Measurements from ENCODE around the gene RNH1. TPM values are rescaled to one million over a fixed set of nuclear protein-coding genes. Genes with fewer than 3 reads are reported as not detected.

RNH1 gene
- total RNA-seq, 1 experiment from 2014 or later, result 77.4 TPM

DNA sequence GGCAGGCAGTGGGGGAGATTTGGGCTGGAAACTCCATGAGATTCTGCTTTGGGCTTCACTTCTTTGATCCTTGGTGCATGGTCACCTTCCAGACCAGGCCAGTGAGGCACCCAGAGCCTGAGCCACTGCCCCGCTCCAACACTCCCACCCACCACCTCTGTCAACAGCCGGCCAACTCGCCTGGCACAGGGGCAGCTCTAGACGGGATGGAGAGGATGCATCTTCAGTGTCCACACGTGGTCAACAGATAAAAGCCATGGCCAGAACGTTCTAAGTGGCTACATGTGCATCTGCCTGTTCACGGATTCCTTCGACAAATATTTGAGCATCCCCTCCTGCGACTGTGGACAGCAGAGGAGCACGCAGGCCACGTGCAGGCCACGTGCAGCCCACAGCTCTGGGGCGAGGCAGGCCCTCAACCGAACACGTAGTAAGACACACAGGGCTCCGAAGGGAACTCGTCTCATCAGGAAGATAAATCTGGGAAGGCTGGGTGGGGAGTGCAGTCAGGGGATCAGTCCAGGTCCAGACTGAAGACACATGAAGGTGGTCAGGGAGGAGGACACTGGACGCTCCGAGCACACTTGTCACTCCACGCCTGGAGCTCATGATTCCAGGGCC is 31.5 kb upstream of the RNH1 start:
- DNase-seq (ENCODE audit: extremely low read depth, low read depth), result no peak

DNA sequence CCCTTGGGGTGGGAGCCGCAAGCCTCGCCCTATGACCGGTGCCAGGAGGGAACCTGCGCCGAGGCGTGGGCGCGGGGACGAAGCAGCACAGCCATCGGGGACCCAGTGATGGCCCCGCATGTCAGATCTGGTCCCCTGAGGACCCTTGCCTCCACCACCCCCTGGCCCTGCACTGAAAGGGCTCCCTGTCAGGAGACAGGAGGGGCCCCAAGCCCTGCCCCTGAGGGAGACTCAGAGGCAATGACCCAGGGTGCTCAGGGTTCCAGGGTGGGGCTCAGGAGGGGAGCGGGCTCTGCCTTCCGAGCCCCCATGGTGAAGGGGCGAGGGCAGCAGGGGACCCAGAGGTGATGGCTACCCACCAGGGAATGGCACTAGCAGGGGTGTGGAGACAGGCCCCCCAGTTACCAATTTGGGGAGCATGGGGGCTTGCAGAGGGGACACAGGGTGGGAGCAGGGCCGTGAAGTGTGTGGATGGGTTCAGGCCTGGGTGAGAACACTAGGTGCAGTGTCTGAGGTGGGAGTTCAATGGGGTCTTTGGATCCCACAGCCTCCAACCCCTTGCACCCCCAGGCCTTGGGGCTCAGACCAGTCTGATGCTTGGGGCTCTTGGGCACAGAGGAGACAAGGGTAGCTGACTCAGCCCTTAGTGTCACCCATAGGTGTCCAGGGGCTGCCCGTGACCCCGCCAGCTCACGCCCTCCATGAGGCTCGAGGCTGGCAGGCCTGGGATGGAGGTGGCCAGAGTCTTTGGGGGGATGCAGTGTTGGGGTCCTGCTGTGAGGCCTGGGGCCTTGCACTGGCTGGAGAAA is 30.8 kb upstream of the RNH1 start:
- DNase-seq (ENCODE audit: extremely low read depth, low read depth), result no peak

DNA sequence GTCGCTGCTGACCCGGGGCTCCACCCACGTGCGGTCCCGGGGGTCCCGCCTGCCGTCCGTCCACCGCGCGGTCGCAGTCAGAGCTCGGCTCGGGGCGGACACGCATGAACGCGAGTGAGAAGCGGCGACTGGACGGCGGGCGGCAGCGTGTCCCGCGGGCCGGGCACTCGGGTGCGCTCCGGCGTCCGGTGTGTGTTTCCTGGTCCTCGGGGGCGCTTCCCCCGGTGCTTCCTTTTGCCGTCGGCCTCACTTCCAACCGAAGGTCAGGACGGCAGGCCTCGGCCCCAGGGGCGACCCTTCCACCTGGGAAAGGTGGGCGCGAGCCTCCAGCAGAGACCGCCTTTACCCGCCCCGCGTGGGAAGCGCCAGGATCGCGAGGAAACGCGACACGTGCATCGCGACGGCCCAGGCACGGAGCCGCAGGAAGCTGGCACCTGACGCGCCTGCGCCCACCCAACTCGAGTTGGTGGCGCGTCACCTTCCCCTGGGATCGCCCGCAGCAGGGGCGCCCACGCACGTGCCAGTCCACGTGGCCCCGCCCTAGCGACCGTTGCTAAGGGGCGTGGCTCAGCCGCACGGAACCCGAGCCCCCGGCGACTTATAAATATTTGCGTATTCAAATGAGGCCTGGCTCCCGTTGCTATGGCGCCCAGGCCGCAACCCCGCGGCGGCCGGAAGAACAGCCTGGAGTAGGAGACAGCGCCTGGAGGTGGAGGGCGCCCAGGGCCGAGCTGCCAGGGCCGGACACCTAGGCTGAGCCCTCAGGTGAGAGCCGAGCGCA is 30.0 kb upstream of the RNH1 start, which contains the start of gene LRRC56:
LRRC56 (plus strand) TSS at position 687 of the 781 bp plus-strand sequence. CDS start 3,158 bp downstream, outside the sequence.
- peak; percentile 64 for DNase-seq (ENCODE audit: extremely low read depth, low read depth)

DNA sequence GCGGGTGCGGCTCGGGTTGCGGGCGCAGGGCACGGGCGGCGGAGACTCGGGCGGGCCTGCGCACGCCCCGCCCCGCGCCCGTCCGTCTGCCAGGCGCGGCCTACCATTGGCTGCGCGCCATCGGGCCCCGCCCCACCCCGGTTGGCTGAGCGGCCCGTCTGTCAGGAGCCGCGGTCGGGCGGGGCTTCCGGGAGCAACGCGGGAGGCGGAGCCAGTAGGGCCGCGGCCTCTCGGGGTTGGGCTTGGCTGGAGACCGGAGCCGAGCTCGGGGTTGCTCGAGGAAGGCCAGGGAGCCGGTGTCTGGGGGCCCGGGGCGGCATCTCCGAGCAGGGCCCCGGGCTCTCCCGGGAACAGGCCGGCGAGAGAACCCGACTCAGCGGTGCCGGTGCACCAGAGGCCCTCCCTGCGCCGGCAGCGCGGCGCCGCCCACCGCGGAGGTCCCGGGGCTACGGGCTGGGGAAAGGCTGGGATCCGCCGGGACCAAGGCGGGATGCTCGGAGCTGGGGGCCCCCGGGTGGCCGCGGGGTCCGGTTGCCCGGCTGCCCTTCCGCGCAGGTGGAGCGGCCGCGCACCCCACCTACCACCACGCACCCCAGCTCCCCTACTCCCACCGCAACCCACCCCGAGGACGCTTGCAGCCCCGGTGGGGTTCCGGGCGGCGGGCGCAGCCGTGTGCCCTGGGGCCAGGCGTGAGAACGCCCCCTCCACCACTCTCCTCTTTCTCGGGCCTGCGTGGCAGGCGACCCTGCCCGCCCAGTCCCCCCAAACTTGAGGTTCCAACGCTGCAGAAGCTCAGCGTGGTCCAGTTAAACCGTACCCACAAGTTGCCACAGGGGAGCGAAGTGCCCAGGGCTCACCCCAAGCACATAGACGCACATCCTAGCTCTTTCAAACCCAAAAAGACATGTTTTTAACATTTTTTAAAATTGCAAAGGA is 28.7 kb upstream of the RNH1 start, which contains the start of gene HRAS:
HRAS (minus strand) TSS at position 58 of the 936 bp plus-strand sequence.
- DNase-seq (ENCODE audit: extremely low read depth, low read depth), result peak; percentile 85

DNA sequence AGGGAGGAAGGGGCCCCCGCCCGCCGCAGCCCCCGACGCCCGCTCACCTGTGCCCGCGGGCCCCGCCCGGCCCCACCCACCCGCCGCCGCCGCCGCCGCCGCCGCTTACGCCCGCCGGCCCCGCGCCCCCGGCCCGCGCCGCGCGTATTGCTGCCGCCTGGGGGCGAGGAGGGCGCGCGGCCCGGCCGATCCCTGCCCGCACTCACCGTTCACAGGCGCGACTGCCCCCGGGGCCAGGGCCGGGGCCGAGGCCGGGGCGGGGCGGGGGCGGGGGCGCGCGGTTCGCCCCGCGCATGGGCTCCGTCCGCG is 28.1 kb upstream of the RNH1 start:
- no peak for DNase-seq (ENCODE audit: extremely low read depth, low read depth)

DNA sequence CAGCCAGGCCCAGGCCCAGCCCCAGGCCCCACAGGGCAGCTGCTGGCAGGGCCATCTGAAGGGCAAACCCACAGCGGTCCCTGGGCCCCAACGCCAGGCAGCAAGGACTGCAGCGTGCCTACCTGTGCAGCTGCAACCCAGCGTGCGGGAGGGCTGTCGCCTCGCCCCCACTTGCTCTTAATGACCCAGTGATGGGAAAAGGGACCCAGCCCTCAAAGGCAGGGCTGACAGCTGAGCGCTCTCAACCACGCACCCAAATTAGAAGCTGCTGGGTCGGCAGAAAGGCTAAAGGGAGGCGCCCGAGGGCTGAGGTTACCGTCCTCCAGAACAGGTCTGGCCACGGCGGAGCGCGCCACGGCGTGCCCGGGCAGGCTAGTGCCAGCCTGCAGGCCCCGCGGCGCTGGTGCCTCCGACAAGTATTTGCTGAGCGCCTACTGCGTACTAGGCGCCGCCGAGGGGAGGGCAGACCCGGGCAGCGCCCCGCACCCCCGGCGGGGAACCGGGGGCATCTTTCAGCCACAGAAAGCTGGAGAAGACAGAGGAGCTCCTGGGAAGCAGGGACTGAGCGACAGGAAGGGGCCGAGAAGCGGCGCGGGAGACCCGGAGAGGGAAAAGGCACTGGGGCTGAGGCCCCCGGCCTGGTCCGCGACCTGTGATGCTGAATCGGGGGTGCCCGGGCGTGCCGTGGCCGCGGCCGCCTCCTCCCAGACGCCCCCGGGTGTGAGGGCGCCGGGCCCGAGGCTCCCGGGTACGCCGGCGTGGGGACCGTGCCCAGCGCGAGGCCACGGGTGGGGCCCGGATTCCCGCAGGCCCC is 27.6 kb upstream of the RNH1 start:
- no peak for DNase-seq (ENCODE audit: extremely low read depth, low read depth)

DNA sequence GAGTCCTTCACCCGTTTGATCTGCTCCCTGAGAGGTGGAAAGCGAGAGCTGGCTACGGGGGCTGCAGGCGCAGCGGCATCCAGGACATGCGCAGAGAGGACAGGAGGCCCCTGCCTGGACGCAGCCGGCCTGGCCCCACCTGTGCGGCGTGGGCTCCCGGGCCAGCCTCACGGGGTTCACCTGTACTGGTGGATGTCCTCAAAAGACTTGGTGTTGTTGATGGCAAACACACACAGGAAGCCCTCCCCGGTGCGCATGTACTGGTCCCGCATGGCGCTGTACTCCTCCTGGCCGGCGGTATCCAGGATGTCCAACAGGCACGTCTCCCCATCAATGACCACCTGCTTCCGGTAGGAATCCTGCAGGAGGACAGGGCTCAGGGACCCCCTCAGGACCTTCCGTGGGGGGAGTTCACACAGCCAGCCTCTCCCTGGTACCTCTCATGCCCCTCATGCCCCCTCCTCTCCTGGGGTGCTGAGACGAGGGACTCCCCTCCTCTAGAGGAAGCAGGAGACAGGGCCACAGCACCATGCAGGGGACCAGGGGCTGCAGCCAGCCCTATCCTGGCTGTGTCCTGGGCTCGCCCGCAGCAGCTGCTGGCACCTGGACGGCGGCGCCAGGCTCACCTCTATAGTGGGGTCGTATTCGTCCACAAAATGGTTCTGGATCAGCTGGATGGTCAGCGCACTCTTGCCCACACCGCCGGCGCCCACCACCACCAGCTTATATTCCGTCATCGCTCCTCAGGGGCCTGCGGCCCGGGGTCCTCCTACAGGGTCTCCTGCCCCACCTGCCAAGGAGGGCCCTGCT is 26.7 kb upstream of the RNH1 start:
- DNase-seq (ENCODE audit: extremely low read depth, low read depth), result no peak

DNA sequence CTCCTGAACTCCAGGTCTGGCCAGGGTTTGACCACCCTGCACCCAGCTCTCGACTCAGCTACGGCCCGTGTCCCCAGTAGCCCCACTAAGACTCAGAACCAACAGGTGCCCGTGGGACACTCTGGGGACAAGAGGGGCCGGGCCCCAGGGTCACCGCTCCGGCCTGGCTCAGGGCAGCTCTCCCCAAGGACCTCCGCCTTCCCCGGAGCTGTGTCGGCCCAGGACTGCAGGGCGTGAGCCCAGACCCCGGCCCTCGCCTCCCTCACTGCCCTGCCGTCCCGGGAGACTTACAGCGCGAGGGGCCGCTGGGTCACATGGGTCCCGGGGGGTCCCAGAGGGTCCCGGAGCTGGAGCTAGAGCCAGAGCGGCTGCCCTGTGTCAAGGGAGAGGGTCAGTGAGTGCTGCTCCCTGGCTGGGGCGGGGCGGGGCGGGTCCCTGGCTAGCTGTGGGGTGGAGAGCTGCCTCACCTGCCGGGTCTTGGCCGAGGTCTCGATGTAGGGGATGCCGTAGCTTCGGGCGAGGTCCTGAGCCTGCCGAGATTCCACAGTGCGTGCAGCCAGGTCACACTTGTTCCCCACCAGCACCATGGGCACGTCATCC is 26.0 kb upstream of the RNH1 start:
- no peak for DNase-seq (ENCODE audit: extremely low read depth, low read depth)

DNA sequence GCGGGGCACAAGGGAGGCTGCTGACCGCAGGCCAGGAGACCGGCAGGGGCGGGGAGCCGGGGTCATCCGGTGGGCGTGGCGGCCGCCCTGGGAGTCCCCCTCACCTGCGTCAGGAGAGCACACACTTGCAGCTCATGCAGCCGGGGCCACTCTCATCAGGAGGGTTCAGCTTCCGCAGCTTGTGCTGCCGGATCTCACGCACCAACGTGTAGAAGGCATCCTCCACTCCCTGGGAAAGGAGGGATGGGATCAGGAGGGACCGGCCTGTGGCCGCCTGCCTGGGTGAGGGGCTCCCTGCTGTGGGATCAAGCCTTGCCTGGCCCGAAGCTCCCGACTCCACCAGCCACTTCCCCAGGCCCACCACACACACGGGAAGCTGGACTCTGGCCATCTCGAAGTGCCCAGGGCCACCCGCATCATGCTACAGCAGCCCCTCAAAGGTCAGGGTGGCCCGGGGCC is 25.5 kb upstream of the RNH1 start:
- no peak for DNase-seq (ENCODE audit: extremely low read depth, low read depth)

DNA sequence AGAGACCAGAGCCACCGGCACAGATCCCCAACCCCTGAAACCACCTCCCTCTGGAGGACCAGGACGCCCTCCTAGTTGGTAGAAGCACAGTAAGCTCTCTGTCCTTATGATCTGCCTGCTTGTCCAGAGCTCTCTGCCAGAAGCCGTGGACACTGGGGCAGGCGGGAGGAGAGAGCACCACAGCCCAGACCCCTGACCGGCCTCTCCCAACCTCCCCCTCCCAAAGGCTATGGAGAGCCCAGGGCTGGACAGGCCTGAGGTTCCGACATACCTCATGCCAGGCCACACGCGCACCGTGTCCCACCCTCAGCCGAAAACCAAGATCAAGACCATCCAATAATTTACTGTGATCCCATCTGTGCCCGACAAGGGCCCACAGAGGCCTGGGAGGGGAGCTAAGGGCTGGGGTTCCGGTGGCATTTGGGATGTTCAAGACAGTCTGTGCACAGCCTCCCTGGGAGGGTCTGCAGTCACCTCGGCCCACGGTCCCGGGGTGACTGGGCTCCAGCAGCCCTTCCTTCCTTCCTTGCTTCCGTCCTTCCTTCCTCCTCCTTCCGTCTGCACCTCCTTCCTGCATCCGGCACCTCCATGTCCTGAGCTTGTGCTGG is 25.0 kb upstream of the RNH1 start:
- no peak for DNase-seq (ENCODE audit: extremely low read depth, low read depth)

DNA sequence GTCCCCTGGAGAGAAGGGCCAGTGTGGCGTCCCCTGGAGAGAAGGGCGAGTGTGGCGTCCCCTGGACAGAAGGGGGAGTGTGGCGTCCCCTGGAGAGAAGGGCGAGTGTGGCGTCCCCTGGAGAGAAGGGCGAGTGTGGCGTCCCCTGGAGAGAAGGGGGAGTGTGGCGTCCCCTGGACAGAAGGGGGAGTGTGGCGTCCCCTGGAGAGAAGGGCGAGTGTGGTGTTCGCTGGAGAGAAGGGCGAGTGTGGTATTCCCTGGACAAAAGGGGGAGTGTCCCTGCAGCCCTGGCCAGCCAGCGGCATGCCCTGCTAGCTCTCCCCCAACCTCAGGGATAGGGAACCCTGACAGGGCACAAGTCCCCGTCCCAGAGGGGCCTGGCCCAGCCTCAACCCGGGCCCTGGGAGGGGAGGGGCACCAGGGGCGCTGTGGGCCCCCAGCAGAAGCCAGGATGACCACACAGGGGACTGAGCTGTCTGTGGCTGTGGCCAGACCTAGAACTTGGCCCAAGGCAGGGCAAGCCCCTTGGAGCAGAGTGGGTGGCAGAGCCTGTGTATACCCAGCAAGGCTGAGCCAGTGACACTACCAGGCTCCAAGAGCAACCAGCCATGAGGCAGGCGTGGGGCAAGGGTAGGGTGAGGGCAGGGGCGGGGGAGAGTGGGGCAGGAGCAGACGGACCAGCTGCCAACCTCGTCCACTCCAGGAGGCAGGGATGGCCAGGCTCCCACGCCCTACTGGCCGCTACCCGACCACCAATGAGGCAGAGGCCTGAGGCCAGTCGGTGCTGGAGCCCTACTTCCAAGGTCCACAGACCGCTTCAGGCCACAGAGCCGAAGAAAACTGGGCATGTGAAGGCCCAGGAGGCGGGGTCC is 24.2 kb upstream of the RNH1 start:
- no peak for DNase-seq (ENCODE audit: extremely low read depth, low read depth)

DNA sequence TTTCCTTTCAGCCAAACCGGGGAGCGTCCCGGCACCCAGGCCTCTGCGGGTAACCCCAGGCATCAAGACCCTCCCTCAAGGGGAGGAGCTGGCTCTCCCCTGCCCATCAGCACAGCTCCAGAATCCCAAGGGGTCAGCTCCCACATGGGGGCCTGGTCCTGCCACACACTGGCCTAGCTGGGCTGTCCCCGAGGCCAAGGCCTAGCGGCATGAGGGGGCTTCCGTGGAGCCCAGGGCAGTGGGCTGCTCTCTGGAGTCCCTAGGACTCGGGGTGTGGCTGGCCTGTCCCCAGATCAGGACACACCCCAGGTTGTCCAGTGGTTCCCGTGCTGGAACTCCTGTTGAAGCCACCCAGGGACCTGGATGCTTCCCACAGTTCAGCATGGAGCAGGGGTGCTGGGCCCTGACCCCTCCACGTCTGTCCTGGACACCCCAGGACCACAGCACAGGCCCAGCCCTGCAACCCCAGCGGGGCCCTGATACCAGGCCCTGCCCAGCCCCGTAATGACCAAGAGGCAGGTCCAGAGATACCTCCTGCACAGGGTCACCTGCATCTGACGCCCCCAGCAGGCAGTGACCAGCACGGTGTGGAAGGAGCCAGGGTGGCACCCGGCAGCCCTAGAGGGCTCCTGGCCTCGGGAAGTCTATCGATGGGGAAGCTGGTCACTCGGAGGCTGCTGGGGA is 22.8 kb upstream of the RNH1 start:
- no peak for DNase-seq (ENCODE audit: extremely low read depth, low read depth)

DNA sequence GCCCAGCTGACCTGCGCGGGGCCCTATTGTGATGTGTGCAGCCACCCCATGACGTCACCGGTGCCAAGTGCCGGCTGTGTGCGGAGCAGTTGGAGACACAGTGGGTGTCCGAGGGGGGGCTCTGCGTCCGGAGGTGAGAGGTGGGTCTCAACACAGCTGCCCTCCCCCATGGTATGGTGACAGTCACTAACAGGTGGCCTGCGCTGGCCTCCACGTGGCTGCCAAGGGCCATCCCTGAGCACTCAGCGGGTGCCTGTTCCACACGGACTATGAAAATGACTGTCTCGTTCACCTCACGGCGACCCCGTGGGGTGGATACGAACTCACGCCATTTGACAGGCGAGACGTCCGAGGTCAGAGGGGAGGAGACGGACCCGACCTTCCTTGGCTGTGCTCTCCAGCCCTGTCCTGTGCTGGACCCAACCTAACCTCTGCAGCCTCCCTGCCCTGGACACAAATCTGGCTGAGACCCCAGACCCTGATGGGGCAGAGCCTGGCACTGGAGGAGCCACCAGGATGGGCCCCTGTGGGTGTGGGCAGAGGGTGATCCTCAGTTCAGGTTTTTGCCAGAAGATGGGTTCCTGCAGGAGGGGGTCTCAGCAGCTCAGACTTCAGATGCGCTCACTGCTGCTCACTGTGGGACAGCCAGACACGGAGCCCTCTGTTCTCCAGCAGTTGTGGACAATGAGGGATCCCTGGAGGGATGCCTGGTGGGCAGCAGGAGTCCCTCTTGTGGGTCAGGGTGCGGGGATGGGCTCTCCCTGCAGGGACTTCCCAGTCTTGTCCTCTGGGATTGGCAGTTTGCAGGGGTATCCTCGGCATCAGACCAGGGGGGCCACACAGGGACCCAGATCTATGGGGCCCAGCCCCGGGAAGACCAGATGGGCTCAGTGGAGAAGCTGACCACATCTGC is 22.0 kb upstream of the RNH1 start:
- no peak for DNase-seq (ENCODE audit: extremely low read depth, low read depth)

DNA sequence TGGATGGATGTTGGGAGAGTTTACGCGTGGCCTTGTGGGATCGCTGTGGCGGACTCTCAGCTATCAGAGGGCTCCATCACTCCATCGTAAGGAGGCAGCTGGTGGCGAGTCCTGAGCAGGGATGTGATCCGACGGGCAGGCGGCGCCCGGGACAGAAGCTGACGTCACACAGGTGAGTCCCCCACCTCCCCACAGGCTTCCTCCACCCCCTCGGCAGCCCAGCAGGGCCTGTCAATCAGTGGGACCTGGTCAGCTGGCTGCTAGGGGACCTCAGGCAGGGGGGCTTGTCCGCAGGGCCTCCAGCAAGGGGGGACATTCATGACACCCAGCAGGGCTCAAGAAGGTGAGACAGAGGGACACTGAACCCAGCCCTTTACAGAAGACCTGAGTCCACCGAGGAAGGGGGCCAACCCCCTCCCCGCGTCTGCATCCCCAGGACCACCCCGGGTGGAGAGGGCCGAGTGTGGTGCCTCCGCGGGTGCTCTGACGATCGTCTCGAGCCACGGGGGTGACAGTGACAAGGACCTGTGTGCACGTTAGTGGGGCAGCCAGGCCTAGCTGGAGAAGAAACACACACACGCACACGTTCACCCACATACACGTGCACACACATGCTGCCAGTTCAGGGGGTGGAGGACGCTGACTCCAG is 21.2 kb upstream of the RNH1 start:
- no peak for DNase-seq (ENCODE audit: extremely low read depth, low read depth)

DNA sequence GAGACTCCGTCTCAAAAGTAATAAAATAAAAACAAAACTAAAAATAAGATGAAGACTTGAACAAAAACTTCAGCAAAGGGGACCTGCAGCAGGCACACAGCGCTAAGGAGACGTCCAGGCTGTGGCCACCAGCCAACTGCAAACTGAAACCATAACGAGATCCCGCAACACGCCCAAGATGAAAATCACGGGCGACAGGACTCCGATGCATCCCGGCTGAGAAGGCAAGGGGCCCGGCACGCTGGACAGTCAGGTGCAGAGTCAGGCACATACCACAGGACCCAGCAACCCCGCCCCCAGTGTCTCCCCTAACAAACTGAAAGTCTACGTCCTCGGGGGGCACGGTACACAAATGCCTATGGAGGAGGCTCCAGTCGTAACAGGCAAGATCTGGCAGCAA is 19.1 kb upstream of the RNH1 start:
- DNase-seq (ENCODE audit: extremely low read depth, low read depth), result no peak
